Keratinocyte (primary cell): ENCODE data around the gene INPP4B.

Experiments
- EZH2 ChIP-seq: IDR thresholded peaks from one replicate; pipeline ENCODE4 v1.6.1; 2012; ENCODE audit warnings: inconsistent platforms, mild to moderate bottlenecking, low read length, moderate library complexity
- TF ChIP-seq, protein P1 (sequence below), 3 experiments: IDR thresholded peaks in 1 of 3; conservative IDR thresholded peaks in 1 of 3; optimal IDR thresholded peaks in 1 of 3; 2 replicates in 2 of 3; 3 replicates in 1 of 3; pipeline versions ENCODE3 to v1.5.1; 2011; ENCODE audit warnings: low read length in 3 of 3, mild to moderate bottlenecking in 3 of 3, moderate library complexity in 2 of 3, control low read depth in 1 of 3, inconsistent platforms in 1 of 3; ENCODE audit not compliant: insufficient read depth in 2 of 3; ENCODE audit errors: extremely low read depth in 1 of 3

DNA sequence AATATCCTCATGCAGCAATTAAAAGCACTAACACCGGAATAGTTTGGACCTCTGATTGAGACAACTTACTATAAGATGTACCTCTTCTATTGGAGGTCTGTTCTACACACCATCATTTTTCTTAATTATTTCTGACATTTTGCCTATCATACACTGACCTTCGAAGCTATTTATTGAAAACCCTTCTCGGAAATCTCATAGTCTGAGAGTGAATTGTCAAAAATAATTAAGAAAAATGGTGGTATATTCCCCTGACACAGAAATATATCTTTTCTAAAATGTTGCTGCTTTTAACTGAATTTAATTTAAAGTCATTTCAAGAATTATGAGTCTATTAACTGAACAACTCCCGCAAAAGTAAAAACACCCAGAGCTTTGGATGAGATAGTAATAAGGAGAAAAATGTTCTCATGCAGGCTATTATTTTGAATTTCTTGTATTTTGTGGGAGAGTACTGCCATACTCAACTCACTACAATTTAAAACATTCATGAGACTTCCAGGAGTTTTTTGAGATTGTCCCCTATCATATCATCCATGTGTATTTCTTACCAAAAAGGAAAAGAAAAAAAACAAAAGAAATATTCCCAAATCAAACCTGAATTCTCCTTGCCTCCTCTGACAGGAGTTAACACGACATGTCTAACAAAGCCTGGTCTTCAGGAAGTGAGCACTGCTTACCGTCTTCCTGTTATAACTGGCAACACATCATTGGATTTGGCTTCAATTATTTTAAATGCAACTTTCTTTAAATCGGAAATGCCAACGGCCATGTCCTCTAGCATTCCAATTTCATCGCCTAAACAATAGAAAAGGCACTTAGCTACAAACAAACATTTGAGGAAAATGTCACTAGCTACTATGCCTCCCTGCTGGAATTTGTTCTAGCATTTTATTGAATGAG lies 724.4 kb downstream of the INPP4B start:
- TF ChIP-seq EZH2, result no peak
- TF ChIP-seq, protein P1, sequence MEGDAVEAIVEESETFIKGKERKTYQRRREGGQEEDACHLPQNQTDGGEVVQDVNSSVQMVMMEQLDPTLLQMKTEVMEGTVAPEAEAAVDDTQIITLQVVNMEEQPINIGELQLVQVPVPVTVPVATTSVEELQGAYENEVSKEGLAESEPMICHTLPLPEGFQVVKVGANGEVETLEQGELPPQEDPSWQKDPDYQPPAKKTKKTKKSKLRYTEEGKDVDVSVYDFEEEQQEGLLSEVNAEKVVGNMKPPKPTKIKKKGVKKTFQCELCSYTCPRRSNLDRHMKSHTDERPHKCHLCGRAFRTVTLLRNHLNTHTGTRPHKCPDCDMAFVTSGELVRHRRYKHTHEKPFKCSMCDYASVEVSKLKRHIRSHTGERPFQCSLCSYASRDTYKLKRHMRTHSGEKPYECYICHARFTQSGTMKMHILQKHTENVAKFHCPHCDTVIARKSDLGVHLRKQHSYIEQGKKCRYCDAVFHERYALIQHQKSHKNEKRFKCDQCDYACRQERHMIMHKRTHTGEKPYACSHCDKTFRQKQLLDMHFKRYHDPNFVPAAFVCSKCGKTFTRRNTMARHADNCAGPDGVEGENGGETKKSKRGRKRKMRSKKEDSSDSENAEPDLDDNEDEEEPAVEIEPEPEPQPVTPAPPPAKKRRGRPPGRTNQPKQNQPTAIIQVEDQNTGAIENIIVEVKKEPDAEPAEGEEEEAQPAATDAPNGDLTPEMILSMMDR (optimal IDR thresholded peaks at IDR 0.05 in 1 of 3, IDR thresholded peaks at IDR 0.05 in 1 of 3, conservative IDR thresholded peaks at IDR 0.05 in 1 of 3; ENCODE audit: extremely low read depth in 1 of 3, insufficient read depth in 2 of 3, low read length in 3 of 3), result no peak
